ENCODE measurements around the gene ASXL2.

DNA sequence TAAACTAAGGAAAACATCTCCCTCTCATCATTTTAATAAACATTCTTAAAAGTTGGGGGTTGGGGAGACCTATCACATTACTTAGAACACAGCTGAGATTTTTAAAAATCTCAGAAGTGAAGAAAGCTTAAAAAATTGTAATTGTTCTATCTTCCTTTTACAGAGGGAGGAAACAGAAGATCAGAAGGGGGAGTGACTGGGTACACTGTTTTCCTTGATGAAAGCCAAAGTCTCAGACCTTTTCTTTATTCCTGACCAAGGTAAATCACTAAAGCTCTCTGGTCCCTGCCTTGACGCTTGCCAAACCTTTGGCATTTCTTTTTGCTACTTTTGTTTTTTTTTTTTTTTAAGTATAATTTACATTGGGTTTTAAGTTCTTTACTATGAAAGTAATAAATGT lies 119.9 kb downstream of the ASXL2 start:
- TF ChIP-seq EP300 (IDR thresholded peaks at IDR 0.05): no peak
- TF ChIP-seq, protein P1, sequence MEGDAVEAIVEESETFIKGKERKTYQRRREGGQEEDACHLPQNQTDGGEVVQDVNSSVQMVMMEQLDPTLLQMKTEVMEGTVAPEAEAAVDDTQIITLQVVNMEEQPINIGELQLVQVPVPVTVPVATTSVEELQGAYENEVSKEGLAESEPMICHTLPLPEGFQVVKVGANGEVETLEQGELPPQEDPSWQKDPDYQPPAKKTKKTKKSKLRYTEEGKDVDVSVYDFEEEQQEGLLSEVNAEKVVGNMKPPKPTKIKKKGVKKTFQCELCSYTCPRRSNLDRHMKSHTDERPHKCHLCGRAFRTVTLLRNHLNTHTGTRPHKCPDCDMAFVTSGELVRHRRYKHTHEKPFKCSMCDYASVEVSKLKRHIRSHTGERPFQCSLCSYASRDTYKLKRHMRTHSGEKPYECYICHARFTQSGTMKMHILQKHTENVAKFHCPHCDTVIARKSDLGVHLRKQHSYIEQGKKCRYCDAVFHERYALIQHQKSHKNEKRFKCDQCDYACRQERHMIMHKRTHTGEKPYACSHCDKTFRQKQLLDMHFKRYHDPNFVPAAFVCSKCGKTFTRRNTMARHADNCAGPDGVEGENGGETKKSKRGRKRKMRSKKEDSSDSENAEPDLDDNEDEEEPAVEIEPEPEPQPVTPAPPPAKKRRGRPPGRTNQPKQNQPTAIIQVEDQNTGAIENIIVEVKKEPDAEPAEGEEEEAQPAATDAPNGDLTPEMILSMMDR (IDR thresholded peaks at IDR 0.05): no peak

All from upper lobe of left lung (tissue), 4 donors.